SK-N-SH (cell line): ENCODE measurements around the gene CASS4.

Experiments used
- CTCF ChIP-seq: fragments of 200-600 bp; sonication (generic); IDR thresholded peaks from 2 replicates; pipeline ENCODE4 v1.6.1; 2017; ENCODE audit warnings: antibody characterized with exemption, mild to moderate bottlenecking, moderate library complexity
- EP300 ChIP-seq, 2 experiments: IDR thresholded peaks; 2 replicates each; pipeline versions ENCODE4 v1.4.0 to v1.6.1; 2012; ENCODE audit warnings: borderline replicate concordance in 1 of 2, low read depth in 1 of 2, low read length in 1 of 2
- RFX5 ChIP-seq: IDR thresholded peaks from 2 replicates; pipeline ENCODE4 v1.6.1; 2012; ENCODE audit warnings: mild to moderate bottlenecking, improper control_type of control experiment, low read length
- USF1 ChIP-seq: IDR thresholded peaks from 2 replicates; pipeline ENCODE4 v1.4.0; 2012; ENCODE audit warnings: low read depth, borderline replicate concordance
- TF ChIP-seq, protein P1 (sequence below): fragments of 150-350 bp; IDR thresholded peaks from 2 replicates; pipeline ENCODE4 v1.6.1; 2017; ENCODE audit warnings: antibody characterized with exemption, low read length, low read depth, borderline replicate concordance

DNA sequence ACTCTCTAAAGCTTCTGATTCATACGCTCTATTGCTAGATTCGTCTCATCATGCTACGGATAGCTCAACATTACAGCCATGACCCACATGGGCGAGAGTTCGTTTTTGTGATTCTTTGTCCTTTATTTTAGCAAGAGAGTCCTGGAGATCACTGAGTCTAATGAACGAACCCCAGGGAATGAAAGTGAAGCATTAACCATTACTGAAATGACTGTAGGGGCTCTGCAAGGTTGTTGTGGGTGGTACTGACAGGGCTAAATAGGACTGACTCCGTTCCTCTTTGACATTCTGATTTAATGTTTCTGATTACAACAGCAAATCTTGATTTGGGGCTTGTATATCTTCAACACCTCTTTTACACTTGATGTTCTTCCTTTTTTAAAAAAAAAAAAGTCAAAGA lies 42.7 kb downstream of the CASS4 start:
- TF ChIP-seq CTCF (no peak), RFX5 (no peak), USF1 (no peak), EP300 (IDR thresholded peaks at IDR 0.05; ENCODE audit: borderline replicate concordance in 1 of 2, low read depth in 1 of 2, low read length in 1 of 2) (no peak)
- TF ChIP-seq, protein P1, sequence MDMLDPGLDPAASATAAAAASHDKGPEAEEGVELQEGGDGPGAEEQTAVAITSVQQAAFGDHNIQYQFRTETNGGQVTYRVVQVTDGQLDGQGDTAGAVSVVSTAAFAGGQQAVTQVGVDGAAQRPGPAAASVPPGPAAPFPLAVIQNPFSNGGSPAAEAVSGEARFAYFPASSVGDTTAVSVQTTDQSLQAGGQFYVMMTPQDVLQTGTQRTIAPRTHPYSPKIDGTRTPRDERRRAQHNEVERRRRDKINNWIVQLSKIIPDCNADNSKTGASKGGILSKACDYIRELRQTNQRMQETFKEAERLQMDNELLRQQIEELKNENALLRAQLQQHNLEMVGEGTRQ = no peak
